B cell (primary cell): ENCODE results near the gene FANCC. TPM values are rescaled to one million over a fixed set of nuclear protein-coding genes. Genes with fewer than 3 reads are reported as not detected.

Experiments used
- ATAC-seq: fragments of 200-7000 bp; cut with Tn5 transposase; one replicate; pipeline ENCODE4 v1.10.0; 2021; ENCODE audit warnings: low read depth, mild to moderate bottlenecking, moderate number of reproducible peaks, moderate library complexity
- CTCF ChIA-PET: fragments of 350-600 bp; sonication (Branson Sonifier 250); formaldehyde crosslinking; loops from one replicate; lab custom pipeline; 2021; ENCODE audit warnings: antibody characterized with exemption, inconsistent platforms; lab: Charles Lee
- POLR2A ChIA-PET: fragments of 350-600 bp; sonication (Branson Sonifier 250); formaldehyde crosslinking; loops from one replicate; lab custom pipeline; 2021; ENCODE audit warnings: antibody characterized with exemption; lab: Charles Lee
- DNase-seq: peaks from one replicate; pipeline ENCODE4 v3.0.0; 2013
- H2AFZ ChIP-seq: 2 replicates; pipeline ENCODE4 v1.6.1; 2012; ENCODE audit warnings: mild to moderate bottlenecking, low read depth, low read length; ENCODE audit not compliant: insufficient read depth, poor library complexity, severe bottlenecking
- H3K27ac ChIP-seq, 2 donors: 1 replicate in 1 of 2; 2 replicates in 1 of 2; pipeline ENCODE4 v1.5.1; 2012 to 2013; ENCODE audit warnings: low read length in 2 of 2, mild to moderate bottlenecking in 2 of 2, moderate library complexity in 1 of 2
- H3K27me3 ChIP-seq, 4 experiments: fragments of 200-600 bp in 1 of 4; sonication (generic) in 1 of 4; replicated peaks in 1 of 4; 1 replicate in 2 of 4; 2 replicates in 2 of 4; pipeline versions ENCODE4 v1.6.1 to v1.7.0; 2013 to 2016; ENCODE audit warnings: low read length in 3 of 4, mild to moderate bottlenecking in 2 of 4, mixed read lengths in 1 of 4, moderate library complexity in 1 of 4; ENCODE audit not compliant: insufficient read depth in 4 of 4, control insufficient read depth in 3 of 4; ENCODE audit errors: control extremely low read depth in 1 of 4
- H3K36me3 ChIP-seq, 2 experiments: replicated peaks in 1 of 2; 1 replicate in 1 of 2; 2 replicates in 1 of 2; pipeline versions ENCODE4 v1.6.1 to v1.7.1; 2013; ENCODE audit warnings: low read length in 1 of 2; ENCODE audit not compliant: insufficient read depth in 2 of 2, control insufficient read depth in 1 of 2; ENCODE audit errors: control extremely low read depth in 1 of 2, extremely low read depth in 1 of 2
- H3K4me1 ChIP-seq, 2 donors: fragments of 200-600 bp in 1 of 2; sonication (generic) in 1 of 2; 1 replicate in 1 of 2; 2 replicates in 1 of 2; pipeline versions ENCODE4 v1.5.1 to v1.6.1; 2013 to 2017; ENCODE audit warnings: low read length in 2 of 2; ENCODE audit not compliant: control insufficient read depth in 2 of 2, insufficient read depth in 2 of 2
- H3K4me2 ChIP-seq: replicated peaks from 2 replicates; pipeline ENCODE3; 2012; ENCODE audit warnings: mild to moderate bottlenecking, low read depth, low read length; ENCODE audit not compliant: poor library complexity, severe bottlenecking
- H3K4me3 ChIP-seq, 5 experiments: fragments of 200-600 bp in 1 of 5; sonication (generic) in 1 of 5; 1 replicate in 3 of 5; 2 replicates in 2 of 5; pipeline versions ENCODE4 v1.5.1 to v1.7.0; 2011 to 2016; ENCODE audit warnings: low read length in 4 of 5, mild to moderate bottlenecking in 4 of 5, low read depth in 2 of 5, control low read depth in 1 of 5, moderate library complexity in 1 of 5; ENCODE audit not compliant: insufficient read depth in 1 of 5; ENCODE audit errors: control extremely low read depth in 1 of 5, extremely low read depth in 1 of 5
- H3K79me2 ChIP-seq: fragments of 200-600 bp; sonication (generic); one replicate; pipeline ENCODE4 v1.6.0; 2016; ENCODE audit warnings: low read length; ENCODE audit not compliant: control insufficient read depth, insufficient read depth
- H3K9ac ChIP-seq: fragments of 200-600 bp; sonication (generic); 2 replicates; pipeline ENCODE4 v1.6.1; 2017; ENCODE audit warnings: mild to moderate bottlenecking, low read length, moderate library complexity
- H3K9me3 ChIP-seq, 3 donors: one replicate each; pipeline versions ENCODE4 v1.6.1 to v1.7.1; 2013; ENCODE audit warnings: low read length in 2 of 3; ENCODE audit not compliant: control insufficient read depth in 2 of 3, insufficient read depth in 1 of 3; ENCODE audit errors: control extremely low read depth in 1 of 3
- H4K20me1 ChIP-seq: 2 replicates; pipeline ENCODE4 v1.6.0; 2012; ENCODE audit warnings: mild to moderate bottlenecking, low read length; ENCODE audit not compliant: insufficient read depth, control insufficient read depth, poor library complexity, severe bottlenecking
- H3K27ac Mint-ChIP-seq: one replicate; pipeline ENCODE4 v1.8.0; 2021; ENCODE audit warnings: mixed read lengths
- H3K27me3 Mint-ChIP-seq: one replicate; pipeline ENCODE4 v1.8.0; 2021; ENCODE audit warnings: mixed read lengths
- H3K4me1 Mint-ChIP-seq: one replicate; pipeline ENCODE4 v1.8.0; 2021; ENCODE audit warnings: mixed read lengths
- H3K4me3 Mint-ChIP-seq: one replicate; pipeline ENCODE4 v1.8.0; 2021; ENCODE audit warnings: mixed read lengths
- H3K9me3 Mint-ChIP-seq: one replicate; pipeline ENCODE4 v1.8.0; 2022; ENCODE audit warnings: mixed read lengths; ENCODE audit not compliant: insufficient read depth
- EZH2 ChIP-seq: IDR thresholded peaks from 2 replicates; pipeline ENCODE4 v1.6.1; 2012; ENCODE audit warnings: borderline replicate concordance, low read depth, mild to moderate bottlenecking, moderate library complexity, low read length; ENCODE audit not compliant: insufficient read depth, poor library complexity, severe bottlenecking
- WGBS: methylation state at CpG from one replicate; pipeline ENCODE4 v1.1.5; 2013; ENCODE audit warnings: missing lambda C conversion rate; ENCODE audit not compliant: insufficient coverage; 5-methylcytosine and 5-hydroxymethylcytosine counted together
- intact Hi-C: fragments of 100-400 bp; cut with micrococcal nuclease; formaldehyde crosslinking; loops from one replicate; pipeline ENCODE4 v1.10.0; 2022
- polyA plus RNA-seq: library from polyadenylated mRNA; depleted of rRNA; stranded (reverse); fragments of >200 nt; gene quantifications from 2 replicates; pipeline ENCODE4 v1.2.3, GENCODE V29; 2012
- total RNA-seq, 2 donors: library from RNA; stranded (reverse); fragments of 120-200 nt in 1 of 2; gene quantifications; 1 replicate in 1 of 2; 2 replicates in 1 of 2; pipeline versions ENCODE4 v1.2.3 to v1.2.4, GENCODE V29; 2013 to 2022
- TF ChIP-seq, protein P1 (sequence below): fragments of 200-600 bp; IDR thresholded peaks from one replicate; pipeline ENCODE4 v1.8.0; 2022; ENCODE audit warnings: antibody characterized with exemption, mild to moderate bottlenecking

The FANCC gene
- total and polyA plus RNA-seq, 2 donors (not counting 1 experiment from before 2014, with no cell fraction given): 1.8 to 11.1 TPM

- no peaks in the 10 kb centered on the region for H3K36me3 ChIP-seq
- DNase-seq: no peak
- no peak overlapping the region for H3K4me2 ChIP-seq
- no peak for TF ChIP-seq EZH2
- TF ChIP-seq, protein P1, sequence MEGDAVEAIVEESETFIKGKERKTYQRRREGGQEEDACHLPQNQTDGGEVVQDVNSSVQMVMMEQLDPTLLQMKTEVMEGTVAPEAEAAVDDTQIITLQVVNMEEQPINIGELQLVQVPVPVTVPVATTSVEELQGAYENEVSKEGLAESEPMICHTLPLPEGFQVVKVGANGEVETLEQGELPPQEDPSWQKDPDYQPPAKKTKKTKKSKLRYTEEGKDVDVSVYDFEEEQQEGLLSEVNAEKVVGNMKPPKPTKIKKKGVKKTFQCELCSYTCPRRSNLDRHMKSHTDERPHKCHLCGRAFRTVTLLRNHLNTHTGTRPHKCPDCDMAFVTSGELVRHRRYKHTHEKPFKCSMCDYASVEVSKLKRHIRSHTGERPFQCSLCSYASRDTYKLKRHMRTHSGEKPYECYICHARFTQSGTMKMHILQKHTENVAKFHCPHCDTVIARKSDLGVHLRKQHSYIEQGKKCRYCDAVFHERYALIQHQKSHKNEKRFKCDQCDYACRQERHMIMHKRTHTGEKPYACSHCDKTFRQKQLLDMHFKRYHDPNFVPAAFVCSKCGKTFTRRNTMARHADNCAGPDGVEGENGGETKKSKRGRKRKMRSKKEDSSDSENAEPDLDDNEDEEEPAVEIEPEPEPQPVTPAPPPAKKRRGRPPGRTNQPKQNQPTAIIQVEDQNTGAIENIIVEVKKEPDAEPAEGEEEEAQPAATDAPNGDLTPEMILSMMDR: no peak
- ChIA-PET CTCF (interaction anchor here (0.7 kb wide), 1 partner anchor 580 kb away, joined by 4 read pairs; no protein-coding TSS in a partner anchor), POLR2A (no interaction called here)
- no peak overlapping the region for H3K4me3 ChIP-seq
- ATAC-seq: no peak
- no peaks in the 10 kb centered on the region for H3K27me3 ChIP-seq
- H3K79me2 ChIP-seq: no peaks in the 10 kb centered on the region
- Mint-ChIP-seq H3K9me3 (no peaks in the 10 kb centered on the region), H3K4me3 (no peak overlapping the region), H3K4me1 (no peaks in the 10 kb centered on the region), H3K27ac (no peak overlapping the region), H3K27me3 (no peaks in the 10 kb centered on the region)
- H3K9ac ChIP-seq: no peak overlapping the region
- H3K27ac ChIP-seq: no peak overlapping the region
- no peaks in the 10 kb centered on the region for H4K20me1 ChIP-seq
- H2AFZ ChIP-seq: no peak overlapping the region
- no peaks in the 10 kb centered on the region for H3K9me3 ChIP-seq
- no CpG with 5 or more reads among the region's 8 CpGs for WGBS
- intact Hi-C loops: no loop called here
- H3K4me1 ChIP-seq: no peaks in the 10 kb centered on the region
Measured at GRCh38 chr9:95206143-95206542, 111.4 kb downstream of the FANCC start.

- H3K9me3 Mint-ChIP-seq: no peaks in the 10 kb centered on the region
- intact Hi-C loops: no loop called here
Measured at GRCh38 chr9:95204710-95205109, 112.8 kb downstream of the FANCC start.

More at GRCh38 chr9:95204710-95205109, 112.8 kb downstream of the FANCC start:
- no peaks in the 10 kb centered on the region for H3K79me2 ChIP-seq
- no peaks in the 10 kb centered on the region for H3K27me3 ChIP-seq
- CTCF ChIA-PET: interaction anchor here (1.5 kb wide), 1 partner anchor 22 kb away, joined by 5 read pairs; no protein-coding TSS in a partner anchor
- no peak for TF ChIP-seq EZH2
- TF ChIP-seq, protein P1: no peak
- no peak overlapping the region for H2AFZ ChIP-seq
- ATAC-seq (no peak), DNase-seq (no peak)
- no peak overlapping the region for H3K9ac ChIP-seq
- no peaks in the 10 kb centered on the region for H3K4me1 ChIP-seq
- POLR2A ChIA-PET: no interaction called here
- H3K4me2 ChIP-seq: no peak overlapping the region
- Mint-ChIP-seq H3K4me3 (no peak overlapping the region), H3K27ac (no peak overlapping the region), H3K4me1 (no peaks in the 10 kb centered on the region), H3K27me3 (no peaks in the 10 kb centered on the region)
- no CpG with 5 or more reads among the region's 2 CpGs for WGBS
- H4K20me1 ChIP-seq: no peaks in the 10 kb centered on the region
- H3K9me3 ChIP-seq: no peaks in the 10 kb centered on the region
- H3K27ac ChIP-seq: no peak overlapping the region
- H3K4me3 ChIP-seq: no peak overlapping the region
- no peaks in the 10 kb centered on the region for H3K36me3 ChIP-seq
